Lower lobe of right lung (tissue), 2 donors: Measurements from ENCODE around the gene PKNOX2. TPM values are rescaled to one million over a fixed set of nuclear protein-coding genes. Genes with fewer than 3 reads are reported as not detected.

Experiments
- ATAC-seq, 2 donors: fragments of 200-7000 bp; cut with Tn5 transposase; one replicate each; pipeline ENCODE4 v1.9.1; 2020 to 2022; ENCODE audit warnings: mild to moderate bottlenecking in 2 of 2, moderate library complexity in 2 of 2
- DNase-seq: peaks from one replicate; pipeline ENCODE4 v3.0.0-alpha.2; 2020
- H3K27ac ChIP-seq: fragments of 200-600 bp; one replicate; pipeline ENCODE4 v1.8.0; 2022
- H3K27me3 ChIP-seq: fragments of 200-600 bp; one replicate; pipeline ENCODE4 v1.8.0; 2022; ENCODE audit warnings: low read depth
- H3K36me3 ChIP-seq: fragments of 200-600 bp; one replicate; pipeline ENCODE4 v1.8.0; 2022; ENCODE audit warnings: mild to moderate bottlenecking
- H3K4me1 ChIP-seq: fragments of 200-600 bp; one replicate; pipeline ENCODE4 v1.8.0; 2022
- H3K4me3 ChIP-seq: fragments of 200-600 bp; one replicate; pipeline ENCODE4 v1.8.0; 2022; ENCODE audit warnings: mild to moderate bottlenecking
- H3K9me3 ChIP-seq: fragments of 200-600 bp; one replicate; pipeline ENCODE4 v1.8.0; 2022
- CTCF ChIP-seq: fragments of 200-600 bp; IDR thresholded peaks from one replicate; pipeline ENCODE4 v1.8.0; 2022; ENCODE audit warnings: antibody characterized with exemption, mild to moderate bottlenecking
- intact Hi-C: fragments of 100-400 bp; cut with DNase I; formaldehyde crosslinking; loops from one replicate; pipeline ENCODE4 v1.11.0; 2022
- total RNA-seq: library from RNA; stranded (reverse); fragmentation: NEBNext Ultra II Directional; extraction: Animal tissue kit (Norgen Biotek cat#: 25700); gene quantifications from one replicate; pipeline ENCODE4 v1.2.1, GENCODE V29; 2021
- donor health status: DM: no; HTN: yes; CAD: no; lungs with severe emphysema.

The PKNOX2 gene
- total RNA-seq, 1 donor from 2014 or later, result 14.4 TPM

GRCh38 chr11:125367710-125368109, 203.2 kb downstream of the PKNOX2 start:
- no peak for ATAC-seq
- intact Hi-C loops, result no loop called here
- no peak for TF ChIP-seq CTCF
- H3K27me3 ChIP-seq, result peaks cover 33% of the 10 kb centered on the region
- H3K27ac ChIP-seq, result no peak overlapping the region
- H3K36me3 ChIP-seq, result no peaks in the 10 kb centered on the region
- H3K4me3 ChIP-seq, result no peak overlapping the region
- DNase-seq, result no peak
- H3K4me1 ChIP-seq, result no peaks in the 10 kb centered on the region
- H3K9me3 ChIP-seq, result no peaks in the 10 kb centered on the region

GRCh38 chr11:125368757-125369156, 204.2 kb downstream of the PKNOX2 start:
- intact Hi-C loops, result no loop called here
- no peaks in the 10 kb centered on the region for H3K36me3 ChIP-seq
- H3K27ac ChIP-seq, result no peak overlapping the region

GRCh38 chr11:125369808-125370207, 205.3 kb downstream of the PKNOX2 start:
- Histone ChIP-seq H3K27ac (no peak overlapping the region), H3K27me3 (peaks cover 41% of the 10 kb centered on the region), H3K4me3 (no peak overlapping the region), H3K4me1 (peaks cover 5% of the 10 kb centered on the region), H3K36me3 (no peaks in the 10 kb centered on the region), H3K9me3 (no peaks in the 10 kb centered on the region)
- ATAC-seq (no peak), DNase-seq (no peak)
- TF ChIP-seq CTCF, result no peak
- intact Hi-C loops, result no loop called here

More at GRCh38 chr11:125368757-125369156, 204.2 kb downstream of the PKNOX2 start:
- no peak for ATAC-seq
- no peak for DNase-seq
- Histone ChIP-seq H3K9me3 (no peaks in the 10 kb centered on the region), H3K4me3 (no peak overlapping the region), H3K27me3 (peaks cover 40% of the 10 kb centered on the region), H3K4me1 (peaks cover 5% of the 10 kb centered on the region)
- TF ChIP-seq CTCF, result no peak

GRCh38 chr11:125370561-125371389, 206.2 kb downstream of the PKNOX2 start:
- H3K4me3 ChIP-seq, result no peak overlapping the region
- no peak overlapping the region for H3K27ac ChIP-seq
- ATAC-seq (no peak), DNase-seq (no peak)
- H3K36me3 ChIP-seq, result no peaks in the 10 kb centered on the region
- intact Hi-C loops, result no loop called here
- H3K27me3 ChIP-seq, result peaks cover 38% of the 10 kb centered on the region
- TF ChIP-seq CTCF, result no peak
- H3K9me3 ChIP-seq, result no peaks in the 10 kb centered on the region
- H3K4me1 ChIP-seq, result peaks cover 11% of the 10 kb centered on the region

GRCh38 chr11:125371431-125371935, 206.9 kb downstream of the PKNOX2 start:
- intact Hi-C loops, result no loop called here
- Histone ChIP-seq H3K9me3 (no peaks in the 10 kb centered on the region), H3K4me3 (no peak overlapping the region), H3K27me3 (peaks cover 38% of the 10 kb centered on the region), H3K27ac (no peak overlapping the region), H3K4me1 (peaks cover 16% of the 10 kb centered on the region), H3K36me3 (no peaks in the 10 kb centered on the region)
- TF ChIP-seq CTCF, result no peak
- ATAC-seq (no peak), DNase-seq (no peak)
